ENCODE results near the gene ASB9. TPM values are rescaled to one million over a fixed set of nuclear protein-coding genes. Genes with fewer than 3 reads are reported as not detected.
"Not testable (repeated sequence)": the region's sequence is repeated elsewhere in the genome, so short reads cannot be mapped to it uniquely, and the experiment has no call there.

Gene ASB9
- total RNA-seq, 1 donor from 2014 or later: 3.7 TPM

DNA sequence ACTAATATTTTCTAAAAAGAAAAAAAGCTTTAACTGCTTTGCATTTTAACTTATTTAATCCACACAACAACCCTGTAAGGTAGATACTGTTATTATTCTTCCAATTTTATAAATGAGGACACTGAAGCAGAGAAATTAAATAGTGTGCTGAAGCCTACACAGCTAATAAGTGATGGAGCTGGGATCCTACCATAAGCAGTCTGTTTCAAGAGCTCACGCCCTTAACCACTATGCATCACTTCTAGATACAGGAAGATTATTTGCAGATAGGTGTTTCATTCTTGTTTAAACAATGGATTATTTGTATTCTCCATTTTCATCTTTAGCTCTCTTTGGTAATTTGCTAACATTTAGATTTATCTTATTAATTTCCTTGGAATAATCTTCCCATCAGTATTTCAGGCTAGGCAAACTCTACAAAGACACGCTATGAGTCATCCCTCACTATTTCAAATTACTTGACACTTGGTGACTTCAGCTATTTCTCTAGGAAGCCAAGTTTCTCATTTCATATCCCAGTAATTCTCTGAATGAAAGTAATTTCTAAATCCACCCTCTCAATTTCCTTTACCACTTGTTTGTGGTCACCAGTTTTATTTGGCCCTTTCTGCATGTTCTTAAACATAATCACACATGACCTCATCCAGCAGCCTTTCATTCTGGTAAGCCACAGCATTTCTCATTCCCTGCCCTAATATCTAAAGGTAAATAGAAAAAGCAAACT is 67.3 kb downstream of the ASB9 start:
- Histone ChIP-seq H3K9me3 (ENCODE audit: control insufficient read depth in 3 of 3, low read length in 3 of 3) (no peaks in the 10 kb centered on the region), H3K27ac (ENCODE audit: low read depth, low read length) (no peak overlapping the region), H3K36me3 (ENCODE audit: control insufficient read depth in 3 of 3, insufficient read depth in 3 of 3, low read length in 3 of 3) (no peaks in the 10 kb centered on the region)

DNA sequence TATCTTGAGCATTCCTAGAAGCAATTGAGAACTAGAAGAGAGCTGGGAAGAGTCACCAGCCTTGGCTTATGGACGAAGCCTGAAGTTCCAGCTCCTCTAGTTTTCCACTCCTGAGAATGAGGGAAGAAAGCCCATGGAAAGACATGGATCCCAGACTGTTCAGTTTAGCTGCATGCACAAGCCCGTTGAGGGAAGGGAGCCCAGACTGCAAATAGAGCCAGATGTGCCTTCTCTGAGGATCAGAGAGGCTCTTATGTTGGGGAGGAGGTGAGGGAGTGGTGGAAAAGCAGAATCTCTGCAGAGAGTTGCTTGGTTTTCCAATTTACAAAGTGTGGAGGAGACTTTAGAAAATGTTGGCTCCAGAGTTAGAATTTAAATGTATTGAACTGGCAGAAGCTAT is 69.0 kb downstream of the ASB9 start:
- no peak overlapping the region for H3K9ac ChIP-seq (ENCODE audit: low read depth in 1 of 3, low read length in 3 of 3)

More for the DNA sequence above, 67.3 kb downstream of the ASB9 start:
- H3K4me1 ChIP-seq (ENCODE audit: control insufficient read depth in 3 of 3, insufficient read depth in 3 of 3, low read length in 3 of 3): no peaks in the 10 kb centered on the region
- no peak overlapping the region for H3K4me3 ChIP-seq (ENCODE audit: low read length in 3 of 3)
- no peak overlapping the region for H3K9ac ChIP-seq (ENCODE audit: low read depth in 1 of 3, low read length in 3 of 3)
- H3K27me3 ChIP-seq (ENCODE audit: control insufficient read depth in 3 of 3, insufficient read depth in 3 of 3, low read length in 3 of 3): no peaks in the 10 kb centered on the region

DNA sequence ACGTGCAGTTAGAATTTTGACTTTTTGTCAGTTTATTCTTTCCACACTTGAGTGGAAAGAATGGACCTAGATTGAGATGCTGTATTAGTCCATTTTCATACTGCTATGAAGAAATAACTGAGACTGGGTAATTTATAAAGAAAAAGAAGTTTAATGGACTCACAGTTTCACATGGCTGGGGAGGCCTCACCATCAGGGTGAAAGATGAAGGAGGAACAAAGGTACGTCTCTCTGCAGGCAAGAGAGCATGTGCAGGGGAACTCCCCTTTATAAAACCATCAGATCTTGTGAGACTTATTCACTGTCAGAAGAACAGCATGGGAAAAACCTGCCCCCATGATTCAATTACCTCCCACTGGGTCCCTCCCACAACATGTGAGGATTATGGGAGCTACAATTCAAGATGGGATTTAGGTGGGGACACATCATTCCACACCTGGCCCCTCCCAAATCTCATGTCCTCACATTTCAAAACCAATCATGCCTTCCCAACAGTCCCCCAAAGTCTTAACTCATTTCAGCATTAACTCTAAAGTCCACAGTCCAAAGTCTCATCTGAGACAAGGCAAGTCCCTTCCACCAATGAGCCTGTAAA is 71.2 kb downstream of the ASB9 start:
- not testable (repeated sequence) for H3K27me3 ChIP-seq (ENCODE audit: control insufficient read depth in 3 of 3, insufficient read depth in 3 of 3, low read length in 3 of 3); H3K4me3 ChIP-seq (ENCODE audit: low read length in 3 of 3); H3K4me1 ChIP-seq (ENCODE audit: control insufficient read depth in 3 of 3, insufficient read depth in 3 of 3, low read length in 3 of 3); H3K27ac ChIP-seq (ENCODE audit: low read depth, low read length); H3K9ac ChIP-seq (ENCODE audit: low read depth in 1 of 3, low read length in 3 of 3); H3K9me3 ChIP-seq (ENCODE audit: control insufficient read depth in 3 of 3, low read length in 3 of 3); H3K36me3 ChIP-seq (ENCODE audit: control insufficient read depth in 3 of 3, insufficient read depth in 3 of 3, low read length in 3 of 3)

More for the DNA sequence above, 69.0 kb downstream of the ASB9 start:
- Histone ChIP-seq H3K4me1 (ENCODE audit: control insufficient read depth in 3 of 3, insufficient read depth in 3 of 3, low read length in 3 of 3) (no peaks in the 10 kb centered on the region), H3K36me3 (ENCODE audit: control insufficient read depth in 3 of 3, insufficient read depth in 3 of 3, low read length in 3 of 3) (no peaks in the 10 kb centered on the region), H3K9me3 (ENCODE audit: control insufficient read depth in 3 of 3, low read length in 3 of 3) (no peaks in the 10 kb centered on the region), H3K27ac (ENCODE audit: low read depth, low read length) (no peak overlapping the region), H3K4me3 (ENCODE audit: low read length in 3 of 3) (no peak overlapping the region), H3K27me3 (ENCODE audit: control insufficient read depth in 3 of 3, insufficient read depth in 3 of 3, low read length in 3 of 3) (no peaks in the 10 kb centered on the region)

DNA sequence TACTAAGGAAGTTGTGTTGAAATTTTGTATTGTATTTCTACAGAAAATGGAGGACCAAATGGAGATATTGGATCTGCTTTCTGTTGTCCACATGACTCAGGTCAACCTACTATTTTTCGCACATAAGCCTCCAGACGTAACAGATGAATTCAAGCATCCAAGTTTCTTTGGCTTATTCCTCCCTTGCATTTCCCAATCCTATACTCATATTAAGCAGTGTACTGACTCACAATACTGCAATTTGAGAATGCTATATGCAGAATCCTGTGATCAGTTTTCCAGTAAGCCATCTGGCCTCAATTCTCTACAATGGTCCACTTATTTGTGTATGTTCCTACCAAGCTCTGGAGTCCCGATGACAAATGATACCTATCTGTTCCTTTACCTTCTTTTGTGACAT is 75.7 kb downstream of the ASB9 start:
- H3K9ac ChIP-seq (ENCODE audit: low read depth in 1 of 3, low read length in 3 of 3): no peak overlapping the region
- H3K9me3 ChIP-seq (ENCODE audit: control insufficient read depth in 3 of 3, low read length in 3 of 3): no peaks in the 10 kb centered on the region
- H3K4me1 ChIP-seq (ENCODE audit: control insufficient read depth in 3 of 3, insufficient read depth in 3 of 3, low read length in 3 of 3): no peaks in the 10 kb centered on the region
- H3K27me3 ChIP-seq (ENCODE audit: control insufficient read depth in 3 of 3, insufficient read depth in 3 of 3, low read length in 3 of 3): no peaks in the 10 kb centered on the region
- no peak overlapping the region for H3K4me3 ChIP-seq (ENCODE audit: low read length in 3 of 3)
- H3K27ac ChIP-seq (ENCODE audit: low read depth, low read length): no peak overlapping the region
- H3K36me3 ChIP-seq (ENCODE audit: control insufficient read depth in 3 of 3, insufficient read depth in 3 of 3, low read length in 3 of 3): no peaks in the 10 kb centered on the region

Other genes starting within 250 kb of the ASB9 start
- 15.1 TPM for gene ASB11, start 45.6 kb upstream of the ASB9 start, total RNA-seq
- 6.8 TPM for gene PIGA, start 65.4 kb upstream of the ASB9 start, total RNA-seq
- under 0.01 TPM for gene VEGFD, start 114.3 kb upstream of the ASB9 start, total RNA-seq
- 3.1 TPM for gene PIR, start 223.2 kb upstream of the ASB9 start, total RNA-seq
- gene BMX, start 230.7 kb upstream of the ASB9 start, total RNA-seq: 3.1 TPM

All from skeletal muscle tissue (tissue), 4 donors.